Spleen (tissue), 11 donors: ENCODE results near the gene MYOZ2. TPM values are rescaled to one million over a fixed set of nuclear protein-coding genes. Genes with fewer than 3 reads are reported as not detected.

Experiments used
- DNase-seq: peaks from one replicate; pipeline ENCODE4 v3.0.0-alpha.2; 2020
- H3K27ac ChIP-seq, 8 donors: fragments of 200-600 bp; sonication (generic) in 7 of 8; 1 replicate in 4 of 8; 2 replicates in 4 of 8; pipeline versions ENCODE4 v1.5.0 to v1.8.0; 2016 to 2021; ENCODE audit warnings: inconsistent platforms in 4 of 8, mild to moderate bottlenecking in 4 of 8, moderate library complexity in 1 of 8
- H3K27me3 ChIP-seq, 7 donors: fragments of 200-600 bp; sonication (generic) in 6 of 7; replicated peaks in 1 of 7; 1 replicate in 4 of 7; 2 replicates in 3 of 7; pipeline versions ENCODE4 v1.5.0 to v1.8.0; 2016 to 2021; ENCODE audit warnings: inconsistent platforms in 3 of 7, mild to moderate bottlenecking in 1 of 7
- H3K36me3 ChIP-seq, 6 donors: fragments of 200-600 bp; sonication (generic) in 5 of 6; 1 replicate in 4 of 6; 2 replicates in 2 of 6; pipeline versions ENCODE4 v1.5.0 to v1.8.0; 2016 to 2021; ENCODE audit warnings: inconsistent platforms in 2 of 6
- H3K4me1 ChIP-seq, 6 donors: fragments of 200-600 bp; sonication (generic) in 5 of 6; 1 replicate in 3 of 6; 2 replicates in 3 of 6; pipeline versions ENCODE4 v1.5.0 to v1.8.0; 2016 to 2021; ENCODE audit warnings: inconsistent platforms in 3 of 6
- H3K4me3 ChIP-seq, 8 donors: fragments of 200-600 bp; sonication (generic) in 7 of 8; 1 replicate in 4 of 8; 2 replicates in 4 of 8; pipeline versions ENCODE4 v1.5.0 to v1.8.0; 2016 to 2021; ENCODE audit warnings: inconsistent platforms in 4 of 8, mild to moderate bottlenecking in 4 of 8, moderate library complexity in 2 of 8
- H3K9me3 ChIP-seq, 8 donors: fragments of 200-600 bp; sonication (generic) in 7 of 8; 1 replicate in 4 of 8; 2 replicates in 4 of 8; pipeline versions ENCODE4 v1.5.0 to v1.8.0; 2016 to 2021; ENCODE audit warnings: inconsistent platforms in 4 of 8
- CTCF ChIP-seq, 11 experiments: fragments of 200-600 bp in 7 of 11; fragments of 450-650 bp in 4 of 11; sonication (generic) in 4 of 11; IDR thresholded peaks in 8 of 11; conservative IDR thresholded peaks in 3 of 11; 1 replicate in 7 of 11; 2 replicates in 4 of 11; pipeline versions ENCODE4 v1.4.0 to v1.8.0; 2016 to 2021; ENCODE audit warnings: antibody characterized with exemption in 11 of 11, inconsistent platforms in 4 of 11, mild to moderate bottlenecking in 1 of 11
- POLR2A ChIP-seq, 3 donors: fragments of 450-650 bp; IDR thresholded peaks; one replicate each; pipeline ENCODE4 v1.5.1; 2017; ENCODE audit warnings: antibody characterized with exemption in 3 of 3, mild to moderate bottlenecking in 1 of 3
- POLR2AphosphoS5 ChIP-seq, 3 donors: sonication (generic); formaldehyde crosslinking; IDR thresholded peaks; one replicate each; pipeline ENCODE4 v1.5.1; 2017; ENCODE audit warnings: antibody characterized with exemption in 3 of 3
- WGBS, 5 donors: extraction: QIAGEN DNeasy Blood & Tissue Kit in 3 of 5; methylation state at CpG; one replicate each; pipeline versions ENCODE4 v1.1.5 to v1.1.7; 2013 to 2018; 5-methylcytosine and 5-hydroxymethylcytosine counted together
- intact Hi-C: fragments of 100-400 bp; cut with DNase I; formaldehyde crosslinking; loops from one replicate; pipeline ENCODE4 v1.15.0; 2023; ENCODE audit warnings: low total_unique reads
- polyA plus RNA-seq, 3 donors: library from polyadenylated mRNA; stranded (reverse); fragments of 200-250 nt; gene quantifications; one replicate each; pipeline ENCODE4 v1.2.1, GENCODE V29; 2013
- total RNA-seq, 7 donors: library from RNA; depleted of rRNA in 3 of 7; stranded (reverse); fragments of >200 nt in 3 of 7; fragmentation: NEBNext Ultra II Directional in 4 of 7; extraction: Animal tissue kit (Norgen Biotek cat#: 25700) in 4 of 7; gene quantifications; one replicate each; pipeline versions ENCODE4 v1.1.0 to v1.2.1, GENCODE V29; 2016 to 2021
- donor health status: healthy with polysubstance abuse.
- donor health status: DM: no; HTN: no; CAD: no; lungs with moderate emphysema.
- donor health status: DM: no; HTN: no; CAD: no.
- donor health status: Bipolar disorder and iron deficiency.
- donor health status: healthy.
- donor health status: DM: no; HTN: no; CAD: no.
- donor health status: DM: yes; HTN: yes; CAD: no.

MYOZ2 gene
- total and polyA plus RNA-seq, 10 donors = 0.26 to 0.54 (median 0.41) TPM; not detected in 1

- TF ChIP-seq POLR2A (IDR thresholded peaks at IDR 0.05) (no peak), CTCF (IDR thresholded peaks at IDR 0.05 in 8 of 11, conservative IDR thresholded peaks at IDR 0.05 in 3 of 11) (no peak), POLR2AphosphoS5 (IDR thresholded peaks at IDR 0.05) (no peak)
- intact Hi-C loops = no loop called here
- WGBS, 5 donors = 60 to 78% (median 64%) methylated on average over 4 of the region's 4 CpGs
- no peaks in the 10 kb centered on the region for H3K9me3 ChIP-seq
- no peak for DNase-seq
- H3K36me3 ChIP-seq = no peaks in the 10 kb centered on the region
- peak overlapping the region in 3 of 8 donors; percentile 3 to 22 (median 11) for H3K27ac ChIP-seq
- peaks cover 0 to 12% (median 9%) of the 10 kb centered on the region in 6 donors for H3K4me1 ChIP-seq
- H3K4me3 ChIP-seq = no peak overlapping the region
- peaks cover 0 to 3% (median 0%) of the 10 kb centered on the region in 7 donors for H3K27me3 ChIP-seq
Measured at GRCh38 chr4:119106036-119107000, 29.3 kb upstream of the MYOZ2 start.

- no peak overlapping the region for H3K27ac ChIP-seq
- intact Hi-C loops = no loop called here
- TF ChIP-seq POLR2AphosphoS5 (IDR thresholded peaks at IDR 0.05) (no peak), CTCF (IDR thresholded peaks at IDR 0.05 in 8 of 11, conservative IDR thresholded peaks at IDR 0.05 in 3 of 11) (no peak), POLR2A (IDR thresholded peaks at IDR 0.05) (no peak)
- peaks cover 0 to 3% (median 0%) of the 10 kb centered on the region in 7 donors for H3K27me3 ChIP-seq
- H3K36me3 ChIP-seq = no peaks in the 10 kb centered on the region
- 88 to 100% (median 96%) methylated on average over 2 of the region's 2 CpGs for WGBS, 5 donors
- H3K9me3 ChIP-seq = no peaks in the 10 kb centered on the region
- no peak overlapping the region for H3K4me3 ChIP-seq
- no peak for DNase-seq
- H3K4me1 ChIP-seq = peaks cover 0 to 18% (median 14%) of the 10 kb centered on the region in 6 donors
Measured at GRCh38 chr4:119110121-119110520, 25.5 kb upstream of the MYOZ2 start.

- intact Hi-C loops = no loop called here
- no peak for DNase-seq
- H3K36me3 ChIP-seq = no peaks in the 10 kb centered on the region
- TF ChIP-seq CTCF (IDR thresholded peaks at IDR 0.05 in 8 of 11, conservative IDR thresholded peaks at IDR 0.05 in 3 of 11) (no peak), POLR2A (IDR thresholded peaks at IDR 0.05) (no peak), POLR2AphosphoS5 (IDR thresholded peaks at IDR 0.05) (no peak)
- peaks cover 0 to 3% (median 0%) of the 10 kb centered on the region in 7 donors for H3K27me3 ChIP-seq
- H3K4me3 ChIP-seq = no peak overlapping the region
- no peaks in the 10 kb centered on the region for H3K9me3 ChIP-seq
- peaks cover 0 to 10% (median 6%) of the 10 kb centered on the region in 6 donors for H3K4me1 ChIP-seq
- H3K27ac ChIP-seq = no peak overlapping the region
Measured at GRCh38 chr4:119111296-119111695, 24.3 kb upstream of the MYOZ2 start.

- H3K27ac ChIP-seq = no peak overlapping the region
- no peak overlapping the region for H3K4me3 ChIP-seq
- no peaks in the 10 kb centered on the region for H3K36me3 ChIP-seq
- H3K4me1 ChIP-seq = peaks cover 0 to 7% (median 5%) of the 10 kb centered on the region in 6 donors
- intact Hi-C loops = no loop called here
- H3K27me3 ChIP-seq = peaks cover 0 to 3% (median 0%) of the 10 kb centered on the region in 7 donors
- no peaks in the 10 kb centered on the region for H3K9me3 ChIP-seq
- no peak for DNase-seq
- TF ChIP-seq POLR2A (IDR thresholded peaks at IDR 0.05) = no peak
- no peak for TF ChIP-seq CTCF (IDR thresholded peaks at IDR 0.05 in 8 of 11, conservative IDR thresholded peaks at IDR 0.05 in 3 of 11)
- TF ChIP-seq POLR2AphosphoS5 (IDR thresholded peaks at IDR 0.05) = no peak
Measured at GRCh38 chr4:119113033-119113655, 22.5 kb upstream of the MYOZ2 start.
